HG02571 (cell line): Measurements from ENCODE around the gene SLC31A1.
"Not testable (repeated sequence)": the region's sequence is repeated elsewhere in the genome, so short reads cannot be mapped to it uniquely, and the experiment has no call there.

Experiments
- ATAC-seq: cut with Tn5 transposase; IDR thresholded peaks from one replicate; pipeline ENCODE4 v1.9.1; 2021; ENCODE audit warnings: mild to moderate bottlenecking, moderate library complexity; ENCODE audit not compliant: unreplicated experiment

Gene SLC31A1

GRCh38 chr9:113258282-113258681, 36.9 kb downstream of the SLC31A1 start:
- ATAC-seq, result no peak

- ATAC-seq, result no peak
Observed at GRCh38 chr9:113261917-113262671, 40.8 kb downstream of the SLC31A1 start.

GRCh38 chr9:113266174-113266573, 44.8 kb downstream of the SLC31A1 start:
- no peak for ATAC-seq

- no peak for ATAC-seq
Observed at GRCh38 chr9:113267911-113268566, 46.7 kb downstream of the SLC31A1 start.

GRCh38 chr9:113269355-113269754, 48.0 kb downstream of the SLC31A1 start:
- no peak for ATAC-seq

GRCh38 chr9:113269871-113270270, 48.5 kb downstream of the SLC31A1 start:
- no peak for ATAC-seq

GRCh38 chr9:113274474-113275156, 53.3 kb downstream of the SLC31A1 start:
- peak; percentile 5 for ATAC-seq

GRCh38 chr9:113275157-113276131, 54.1 kb downstream of the SLC31A1 start, which contains the start of the genes CDC26 and PRPF4:
CDC26 (minus strand) TSS chr9:113275572; CDS start chr9:113272507, 3,065 bp downstream.
PRPF4 (plus strand) TSS chr9:113275658; CDS start chr9:113275744, 86 bp downstream.
- ATAC-seq, result peak; percentile 98

- no peak for ATAC-seq
Observed at GRCh38 chr9:113278840-113279239, 57.5 kb downstream of the SLC31A1 start.

GRCh38 chr9:113281356-113281755, 60.0 kb downstream of the SLC31A1 start:
- ATAC-seq, result no peak

GRCh38 chr9:113289091-113289490, 67.7 kb downstream of the SLC31A1 start:
- ATAC-seq, result no peak

- ATAC-seq, result no peak
Observed at GRCh38 chr9:113290052-113290607, 68.8 kb downstream of the SLC31A1 start.

- no peak for ATAC-seq
Observed at GRCh38 chr9:113293285-113293878, 72.0 kb downstream of the SLC31A1 start.

- ATAC-seq, result not testable (repeated sequence)
Observed at GRCh38 chr9:113296247-113296646, 74.9 kb downstream of the SLC31A1 start.

GRCh38 chr9:113296796-113297558, 75.6 kb downstream of the SLC31A1 start:
- no peak for ATAC-seq

GRCh38 chr9:113298311-113298710, 77.0 kb downstream of the SLC31A1 start:
- ATAC-seq, result no peak

GRCh38 chr9:113298924-113299770, 77.8 kb downstream of the SLC31A1 start:
- ATAC-seq, result no peak

GRCh38 chr9:113299800-113300292, 78.5 kb downstream of the SLC31A1 start:
- no peak for ATAC-seq
